Naive B cell (primary cell): ENCODE measurements around the gene OLFM4. TPM values are rescaled to one million over a fixed set of nuclear protein-coding genes. Genes with fewer than 3 reads are reported as not detected.

Source experiments
- ATAC-seq, 2 donors: fragments of 150-1000 bp; cut with Tn5 transposase; 2 replicates each; pipeline ENCODE4 v1.10.0; 2021; ENCODE audit warnings: low read depth in 2 of 2, mild to moderate bottlenecking in 2 of 2, moderate library complexity in 2 of 2
- DNase-seq: peaks from one replicate; pipeline ENCODE4 v3.0.0; 2022
- H3K27ac Mint-ChIP-seq, 6 donors: one replicate each; pipeline ENCODE4 v1.8.0; 2020 to 2022; ENCODE audit warnings: mild to moderate bottlenecking in 6 of 6, mixed read lengths in 6 of 6, moderate library complexity in 5 of 6, inconsistent platforms in 2 of 6
- H3K27me3 Mint-ChIP-seq, 3 donors: one replicate each; pipeline ENCODE4 v1.8.0; 2021 to 2022; ENCODE audit warnings: mixed read lengths in 3 of 3, mild to moderate bottlenecking in 1 of 3
- H3K36me3 Mint-ChIP-seq, 2 donors: one replicate each; pipeline ENCODE4 v1.8.0; 2020 to 2022; ENCODE audit warnings: mixed read lengths in 2 of 2, inconsistent platforms in 1 of 2, mild to moderate bottlenecking in 1 of 2
- H3K4me1 Mint-ChIP-seq, 3 donors: one replicate each; pipeline ENCODE4 v1.8.0; 2020 to 2022; ENCODE audit warnings: mixed read lengths in 3 of 3, inconsistent platforms in 1 of 3, mild to moderate bottlenecking in 1 of 3, moderate library complexity in 1 of 3
- H3K4me3 Mint-ChIP-seq, 8 donors: one replicate each; pipeline ENCODE4 v1.8.0; 2020 to 2022; ENCODE audit warnings: mild to moderate bottlenecking in 8 of 8, mixed read lengths in 8 of 8, moderate library complexity in 8 of 8, inconsistent platforms in 2 of 8
- H3K9me3 Mint-ChIP-seq, 7 donors: one replicate each; pipeline ENCODE4 v1.8.0; 2020 to 2022; ENCODE audit warnings: mixed read lengths in 7 of 7, mild to moderate bottlenecking in 5 of 7, inconsistent platforms in 2 of 7, moderate library complexity in 1 of 7
- polyA plus RNA-seq, 6 donors: library from polyadenylated mRNA; unstranded; fragments of 300-500 nt; fragmentation: Illumina TruSeq; gene quantifications; one replicate each; pipeline ENCODE4 v1.2.3, GENCODE V29; 2021; ENCODE audit warnings: low read depth in 6 of 6

The OLFM4 gene
- polyA plus RNA-seq, 6 donors from 2014 or later: not detected

GRCh38 chr13:53098455-53098854, 69.8 kb downstream of the OLFM4 start:
- H3K4me3 Mint-ChIP-seq: no peak overlapping the region
- no peak overlapping the region for H3K27ac Mint-ChIP-seq
- no peaks in the 10 kb centered on the region for H3K4me1 Mint-ChIP-seq
- DNase-seq (no peak), ATAC-seq (no peak)
- H3K9me3 Mint-ChIP-seq: peaks cover 0 to 15% (median 5%) of the 10 kb centered on the region in 7 donors
- H3K36me3 Mint-ChIP-seq: no peaks in the 10 kb centered on the region
- peaks cover 0 to 6% (median 0%) of the 10 kb centered on the region in 3 donors for H3K27me3 Mint-ChIP-seq

- no peaks in the 10 kb centered on the region for H3K36me3 Mint-ChIP-seq
- no peak overlapping the region for H3K4me3 Mint-ChIP-seq
- DNase-seq: no peak
- ATAC-seq: no peak
- no peak overlapping the region for H3K27ac Mint-ChIP-seq
- no peaks in the 10 kb centered on the region for H3K4me1 Mint-ChIP-seq
- H3K27me3 Mint-ChIP-seq: peaks cover 0 to 6% (median 0%) of the 10 kb centered on the region in 3 donors
- H3K9me3 Mint-ChIP-seq: peaks cover 0 to 15% (median 6%) of the 10 kb centered on the region in 7 donors
These were observed 71.9 kb downstream of the OLFM4 start for GRCh38 chr13:53100394-53101063.

Other genes starting within 250 kb of the OLFM4 start
- not detected for gene PCDH8, start 180.2 kb upstream of the OLFM4 start, polyA plus RNA-seq